Esophagus squamous epithelium (tissue), 4 donors: ENCODE measurements around the gene HTN1.

Source experiments
- CTCF ChIP-seq, 6 experiments: fragments of 450-650 bp in 4 of 6; fragments of 200-600 bp in 2 of 6; sonication (generic) in 2 of 6; IDR thresholded peaks; one replicate each; pipeline ENCODE4 v1.5.1; 2016 to 2019; ENCODE audit warnings: antibody characterized with exemption in 6 of 6, mild to moderate bottlenecking in 4 of 6, moderate library complexity in 4 of 6
- POLR2A ChIP-seq, 4 donors: fragments of 450-650 bp; IDR thresholded peaks; one replicate each; pipeline ENCODE4 v1.6.1; 2017; ENCODE audit warnings: antibody characterized with exemption in 4 of 4, mild to moderate bottlenecking in 4 of 4, moderate library complexity in 3 of 4

GRCh38 chr4:70057651-70058050 is 7.4 kb downstream of the HTN1 start:
- no peak for TF ChIP-seq POLR2A (IDR thresholded peaks at IDR 0.05)
- no peak for TF ChIP-seq CTCF (IDR thresholded peaks at IDR 0.05)
